Loucy (cell line): ENCODE data around the gene MYO18B.

Experiments
- CTCF ChIP-seq: fragments of 200-600 bp; sonication (generic); conservative IDR thresholded peaks from 2 replicates; pipeline ENCODE4 v1.5.1; 2014; ENCODE audit warnings: mild to moderate bottlenecking, antibody characterized with exemption, low read length
- EZH2phosphoT487 ChIP-seq: fragments of 200-600 bp; IDR thresholded peaks from 2 replicates; pipeline ENCODE4 v1.6.1; 2018; ENCODE audit warnings: antibody characterized with exemption, mild to moderate bottlenecking, moderate library complexity, borderline replicate concordance

GRCh38 chr22:26041931-26042330 lies 299.9 kb downstream of the MYO18B start:
- TF ChIP-seq CTCF (no peak), EZH2phosphoT487 (no peak)
